Dedifferentiated amniotic fluid mesenchymal stem cell (primary cell): ENCODE measurements around the gene ITGA1.

Source experiments
- DNase-seq: peaks from one replicate; pipeline ENCODE4 v3.0.0-alpha.2; 2016; ENCODE audit errors: extremely low spot score

The ITGA1 gene

GRCh38 chr5:52772668-52773067, 15.0 kb upstream of the ITGA1 start:
- no peak for DNase-seq

- DNase-seq: no peak
These were observed 14.4 kb upstream of the ITGA1 start for GRCh38 chr5:52773342-52773741.

GRCh38 chr5:52774005-52774410, 13.7 kb upstream of the ITGA1 start:
- DNase-seq: no peak

- no peak for DNase-seq
These were observed 11.6 kb upstream of the ITGA1 start for GRCh38 chr5:52776116-52776515.

- no peak for DNase-seq
These were observed 10.5 kb upstream of the ITGA1 start for GRCh38 chr5:52777186-52777585.

GRCh38 chr5:52778781-52779180, 8.9 kb upstream of the ITGA1 start:
- DNase-seq: no peak

- DNase-seq: no peak
These were observed 8.5 kb upstream of the ITGA1 start for GRCh38 chr5:52779213-52779612.

GRCh38 chr5:52783226-52783959, 4.3 kb upstream of the ITGA1 start:
- DNase-seq: peak; percentile 74

- DNase-seq: no peak
These were observed 3.0 kb upstream of the ITGA1 start for GRCh38 chr5:52784737-52785136.

GRCh38 chr5:52786391-52786790, 1.3 kb upstream of the ITGA1 start:
- no peak for DNase-seq

GRCh38 chr5:52786949-52787599, 642 bp upstream of the ITGA1 start:
- DNase-seq: no peak

GRCh38 chr5:52788505-52788821, 747 bp downstream of the ITGA1 start:
- DNase-seq: no peak

GRCh38 chr5:52789378-52789777, 1.7 kb downstream of the ITGA1 start:
- no peak for DNase-seq

GRCh38 chr5:52789851-52790250, 2.1 kb downstream of the ITGA1 start:
- no peak for DNase-seq

- no peak for DNase-seq
These were observed 3.6 kb downstream of the ITGA1 start for GRCh38 chr5:52791366-52791765.

GRCh38 chr5:52794519-52794918, 6.8 kb downstream of the ITGA1 start:
- DNase-seq: no peak

GRCh38 chr5:52796031-52796430, 8.3 kb downstream of the ITGA1 start:
- DNase-seq: no peak

GRCh38 chr5:52796516-52797103, 8.9 kb downstream of the ITGA1 start:
- DNase-seq: no peak

GRCh38 chr5:52798938-52799337, 11.2 kb downstream of the ITGA1 start:
- DNase-seq: no peak

GRCh38 chr5:52799358-52799982, 11.8 kb downstream of the ITGA1 start:
- DNase-seq: peak; percentile 67

GRCh38 chr5:52799983-52800393, 12.3 kb downstream of the ITGA1 start:
- peak; percentile 93 for DNase-seq

GRCh38 chr5:52800394-52801213, 12.9 kb downstream of the ITGA1 start:
- DNase-seq: peak; percentile 40
